Measurements from ENCODE around the gene HPCAL1. TPM values are rescaled to one million over a fixed set of nuclear protein-coding genes. Genes with fewer than 3 reads are reported as not detected.
"Not testable (repeated sequence)": the region's sequence is repeated elsewhere in the genome, so short reads cannot be mapped to it uniquely, and the experiment has no call there.

HPCAL1 gene
- total RNA-seq, 2 donors from 2014 or later = 27.2 to 27.4 TPM

- peak in 1 of 2 donors; percentile 13 for ATAC-seq
- peak; percentile 57 for DNase-seq
- intact Hi-C loops (cut with DNase I) = no loop called here
These were observed 4.7 kb upstream of the HPCAL1 start for GRCh38 chr2:10297959-10298531.

- intact Hi-C loops (cut with DNase I); DNase-seq; ATAC-seq: not testable (repeated sequence)
These were observed 3.9 kb upstream of the HPCAL1 start for GRCh38 chr2:10298777-10299176.

- DNase-seq (no peak), ATAC-seq (no peak)
- intact Hi-C loops (cut with DNase I) = loop anchor here in 1 of 2 donors (5.0 kb wide), 1 partner anchor 107 kb away; no protein-coding TSS in a partner anchor
These were observed 2.3 kb upstream of the HPCAL1 start for GRCh38 chr2:10300328-10300920.

GRCh38 chr2:10300997-10301940 lies 1.4 kb upstream of the HPCAL1 start:
- ATAC-seq (no peak), DNase-seq (no peak)
- intact Hi-C loops (cut with DNase I) = loop anchor here in 1 of 2 donors (5.0 kb wide), 1 partner anchor 106 kb away; no protein-coding TSS in a partner anchor

- intact Hi-C loops (cut with DNase I) = loop anchor here (2.0 to 5.0 kb wide), 2 partner anchors 105 to 107 kb away; no protein-coding TSS in a partner anchor
- ATAC-seq (no peak), DNase-seq (no peak)
These were observed 694 bp upstream of the HPCAL1 start for GRCh38 chr2:10301941-10302478.

- intact Hi-C loops (cut with DNase I) = loop anchor here (2.0 to 5.0 kb wide), 2 partner anchors 104 to 106 kb away; no protein-coding TSS in a partner anchor
- DNase-seq = no peak
- ATAC-seq = peak; percentile 20 to 24
These were observed 533 bp downstream of the HPCAL1 start for GRCh38 chr2:10303181-10303693.

- intact Hi-C loops (cut with DNase I) = loop anchor here (2.0 to 5.0 kb wide), 2 partner anchors 103 to 105 kb away; no protein-coding TSS in a partner anchor
- DNase-seq = peak; percentile 64
- ATAC-seq = peak; percentile 13 to 28
These were observed 1.1 kb downstream of the HPCAL1 start for GRCh38 chr2:10303694-10304378.

GRCh38 chr2:10304458-10305253 lies 2.0 kb downstream of the HPCAL1 start:
- intact Hi-C loops (cut with DNase I) = loop anchor here in 1 of 2 donors (5.0 kb wide), 1 partner anchor 103 kb away; no protein-coding TSS in a partner anchor
- DNase-seq (no peak), ATAC-seq (no peak)

GRCh38 chr2:10305254-10305635 lies 2.5 kb downstream of the HPCAL1 start:
- intact Hi-C loops (cut with DNase I) = no loop called here

GRCh38 chr2:10305715-10306114 lies 3.0 kb downstream of the HPCAL1 start:
- DNase-seq (no peak), ATAC-seq (no peak)
- intact Hi-C loops (cut with DNase I) = no loop called here

More at GRCh38 chr2:10305254-10305635, 2.5 kb downstream of the HPCAL1 start:
- no peak for ATAC-seq
- DNase-seq = no peak

- DNase-seq (no peak), ATAC-seq (no peak)
- intact Hi-C loops (cut with DNase I) = no loop called here
These were observed 4.3 kb downstream of the HPCAL1 start for GRCh38 chr2:10306901-10307463.

- intact Hi-C loops (cut with DNase I) = no loop called here
- peak in 1 of 2 donors; percentile 40 for ATAC-seq
- DNase-seq = no peak
These were observed 5.0 kb downstream of the HPCAL1 start for GRCh38 chr2:10307561-10308156.

GRCh38 chr2:10308866-10309265 lies 6.2 kb downstream of the HPCAL1 start:
- intact Hi-C loops (cut with DNase I) = no loop called here
- no peak for DNase-seq
- ATAC-seq = no peak

GRCh38 chr2:10309286-10309685 lies 6.6 kb downstream of the HPCAL1 start:
- intact Hi-C loops (cut with DNase I) = no loop called here
- DNase-seq = no peak
- ATAC-seq = no peak

- ATAC-seq = no peak
- intact Hi-C loops (cut with DNase I) = no loop called here
- DNase-seq = no peak
These were observed 7.7 kb downstream of the HPCAL1 start for GRCh38 chr2:10310309-10310888.

GRCh38 chr2:10311736-10312135 lies 9.0 kb downstream of the HPCAL1 start:
- ATAC-seq (no peak), DNase-seq (no peak)
- intact Hi-C loops (cut with DNase I) = no loop called here

Measured in left cardiac atrium (tissue), 4 donors.